Natural killer cell (primary cell): ENCODE measurements around the gene MRPL43. TPM values are rescaled to one million over a fixed set of nuclear protein-coding genes. Genes with fewer than 3 reads are reported as not detected.

Experiments
- ATAC-seq, 3 donors: fragments of 150-1000 bp in 2 of 3; fragments of 200-7000 bp in 1 of 3; cut with Tn5 transposase; 1 replicate in 1 of 3; 2 replicates in 2 of 3; pipeline ENCODE4 v1.10.0; 2021; ENCODE audit warnings: mild to moderate bottlenecking in 2 of 3, moderate library complexity in 2 of 3
- DNase-seq, 2 donors: peaks; one replicate each; pipeline versions ENCODE4 v3.0.0 to v3.0.0-alpha.2; 2013 to 2021; ENCODE audit warnings: mixed read lengths in 1 of 2
- H3K27ac ChIP-seq: one replicate; pipeline ENCODE4 v1.5.1; 2013; ENCODE audit warnings: mild to moderate bottlenecking, low read length
- H3K27me3 ChIP-seq: one replicate; pipeline ENCODE4 v1.6.1; 2013; ENCODE audit warnings: low read length; ENCODE audit not compliant: control insufficient read depth, insufficient read depth
- H3K36me3 ChIP-seq: one replicate; pipeline ENCODE4 v1.6.1; 2013; ENCODE audit warnings: low read length; ENCODE audit not compliant: control insufficient read depth, insufficient read depth
- H3K4me1 ChIP-seq: one replicate; pipeline ENCODE4 v1.6.1; 2013; ENCODE audit warnings: low read length; ENCODE audit not compliant: control insufficient read depth, insufficient read depth
- H3K4me3 ChIP-seq: one replicate; pipeline ENCODE4 v1.5.1; 2013; ENCODE audit warnings: low read length
- H3K9me3 ChIP-seq: one replicate; pipeline ENCODE4 v1.6.1; 2013; ENCODE audit warnings: low read length; ENCODE audit not compliant: control insufficient read depth, insufficient read depth
- H3K27ac Mint-ChIP-seq, 2 donors: one replicate each; pipeline ENCODE4 v1.8.0; 2022; ENCODE audit warnings: mild to moderate bottlenecking in 2 of 2, mixed read lengths in 2 of 2, moderate library complexity in 1 of 2
- H3K27me3 Mint-ChIP-seq, 2 donors: one replicate each; pipeline ENCODE4 v1.8.0; 2022; ENCODE audit warnings: low read depth in 2 of 2, mixed read lengths in 2 of 2
- H3K36me3 Mint-ChIP-seq: one replicate; pipeline ENCODE4 v1.8.0; 2022; ENCODE audit warnings: mixed read lengths
- H3K4me1 Mint-ChIP-seq, 2 donors: one replicate each; pipeline ENCODE4 v1.8.0; 2022; ENCODE audit warnings: mixed read lengths in 2 of 2
- H3K4me3 Mint-ChIP-seq: one replicate; pipeline ENCODE4 v1.8.0; 2022; ENCODE audit warnings: mild to moderate bottlenecking, moderate library complexity, mixed read lengths
- H3K9me3 Mint-ChIP-seq, 2 donors: one replicate each; pipeline ENCODE4 v1.8.0; 2022; ENCODE audit warnings: mixed read lengths in 2 of 2
- CTCF ChIP-seq: fragments of 200-600 bp; IDR thresholded peaks from one replicate; pipeline ENCODE4 v1.8.0; 2022; ENCODE audit warnings: antibody characterized with exemption
- WGBS: methylation state at CpG from one replicate; pipeline ENCODE4 v1.1.7; 2013; ENCODE audit warnings: missing lambda C conversion rate; ENCODE audit not compliant: insufficient coverage; 5-methylcytosine and 5-hydroxymethylcytosine counted together
- intact Hi-C: fragments of 100-400 bp; cut with micrococcal nuclease; formaldehyde crosslinking; loops from one replicate; pipeline ENCODE4 v1.14.2; 2022
- total RNA-seq, 4 donors: library from RNA; stranded (reverse); fragments of 120-200 nt in 1 of 4; gene quantifications; one replicate each; pipeline versions ENCODE4 v1.2.3 to v1.2.4, GENCODE V29; 2013 to 2022

Gene MRPL43
- total RNA-seq, 3 donors from 2014 or later (not counting 1 experiment from before 2014, with no cell fraction given): 27.2 to 42.0 (median 33.1) TPM

DNA sequence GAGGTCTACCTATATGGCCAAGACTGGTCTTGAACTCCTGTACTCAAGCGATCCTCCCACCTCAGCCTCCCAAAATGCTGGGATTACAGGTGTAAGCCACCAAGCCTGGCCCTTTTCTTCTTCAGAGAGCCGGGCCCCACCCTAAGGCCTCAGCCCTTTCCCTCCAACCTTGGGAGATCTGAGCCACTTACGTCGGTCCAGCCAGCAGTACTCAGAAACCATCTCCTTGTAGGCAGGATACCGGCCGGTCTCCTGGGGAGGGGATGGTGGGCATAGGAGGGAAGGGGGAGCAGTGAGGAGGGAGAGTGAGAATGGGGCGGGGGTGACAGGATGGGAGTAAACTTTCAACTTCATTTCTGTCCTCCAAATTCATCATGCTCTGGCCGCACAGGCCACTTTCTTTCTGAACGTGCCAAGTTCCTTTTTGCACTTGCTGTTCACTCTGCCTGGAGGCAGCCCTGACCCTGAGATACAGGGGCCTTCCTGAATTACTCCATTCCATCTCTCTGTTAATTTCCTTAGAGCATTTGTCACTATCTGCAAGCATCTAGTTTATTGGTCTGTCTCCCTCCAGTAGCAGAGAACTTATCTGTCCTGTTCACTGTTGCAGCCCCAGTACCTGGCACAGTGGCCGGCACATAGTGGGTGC is 33.3 kb upstream of the MRPL43 start:
- no peaks in the 10 kb centered on the region for H3K9me3 ChIP-seq
- Mint-ChIP-seq H3K4me1 (peaks cover 0 to 12% of the 10 kb centered on the region in 2 donors), H3K27me3 (peaks cover 30 to 34% of the 10 kb centered on the region in 2 donors), H3K27ac (no peak overlapping the region), H3K4me3 (no peak overlapping the region), H3K9me3 (no peaks in the 10 kb centered on the region), H3K36me3 (no peaks in the 10 kb centered on the region)
- intact Hi-C loops: no loop called here
- H3K27ac ChIP-seq: no peak overlapping the region
- peaks cover 11% of the 10 kb centered on the region for H3K4me1 ChIP-seq
- TF ChIP-seq CTCF: no peak
- 92% methylated on average over 9 of the region's 10 CpGs for whole genome bisulfite sequencing
- peaks cover 13% of the 10 kb centered on the region for H3K27me3 ChIP-seq
- ATAC-seq: no peak
- H3K4me3 ChIP-seq: no peak overlapping the region
- DNase-seq: no peak
- no peaks in the 10 kb centered on the region for H3K36me3 ChIP-seq

GRCh38 chr10:101019440-101019703 is 32.1 kb upstream of the MRPL43 start:
- Histone ChIP-seq H3K27ac (no peak overlapping the region), H3K4me1 (peaks cover 11% of the 10 kb centered on the region), H3K9me3 (no peaks in the 10 kb centered on the region), H3K4me3 (no peak overlapping the region), H3K36me3 (no peaks in the 10 kb centered on the region), H3K27me3 (peaks cover 15% of the 10 kb centered on the region)
- H3K9me3 Mint-ChIP-seq: no peaks in the 10 kb centered on the region
- WGBS: 43% methylated on average over 2 of the region's 2 CpGs
- no peaks in the 10 kb centered on the region for H3K36me3 Mint-ChIP-seq
- H3K27ac Mint-ChIP-seq: no peak overlapping the region
- intact Hi-C loops: no loop called here
- no peak overlapping the region for H3K4me3 Mint-ChIP-seq
- DNase-seq (no peak), ATAC-seq (no peak)
- peaks cover 30 to 43% of the 10 kb centered on the region in 2 donors for H3K27me3 Mint-ChIP-seq
- TF ChIP-seq CTCF: no peak
- H3K4me1 Mint-ChIP-seq: peaks cover 0 to 14% of the 10 kb centered on the region in 2 donors

GRCh38 chr10:101018600-101019439 is 31.5 kb upstream of the MRPL43 start:
- Mint-ChIP-seq H3K27me3 (peaks cover 30 to 46% of the 10 kb centered on the region in 2 donors), H3K4me1 (peaks cover 0 to 18% of the 10 kb centered on the region in 2 donors), H3K36me3 (no peaks in the 10 kb centered on the region), H3K27ac (no peak overlapping the region), H3K9me3 (no peaks in the 10 kb centered on the region), H3K4me3 (peak overlapping the region; percentile 4)
- TF ChIP-seq CTCF: peak; percentile 72
- intact Hi-C loops: no loop called here
- Histone ChIP-seq H3K9me3 (no peaks in the 10 kb centered on the region), H3K36me3 (no peaks in the 10 kb centered on the region), H3K4me3 (no peak overlapping the region), H3K27ac (no peak overlapping the region), H3K27me3 (peaks cover 15% of the 10 kb centered on the region), H3K4me1 (peaks cover 11% of the 10 kb centered on the region)
- DNase-seq (peak; percentile 65 to 78), ATAC-seq (peak; percentile 76 to 81 (median 81))
- 25% methylated on average over 45 of the region's 45 CpGs for WGBS
